HG03103 (cell line): ENCODE results near the gene FAM219B.

ENCODE experiments used
- ATAC-seq: cut with Tn5 transposase; IDR thresholded peaks from one replicate; pipeline ENCODE4 v1.9.1; 2021; ENCODE audit warnings: low read depth; ENCODE audit not compliant: unreplicated experiment

FAM219B gene

DNA sequence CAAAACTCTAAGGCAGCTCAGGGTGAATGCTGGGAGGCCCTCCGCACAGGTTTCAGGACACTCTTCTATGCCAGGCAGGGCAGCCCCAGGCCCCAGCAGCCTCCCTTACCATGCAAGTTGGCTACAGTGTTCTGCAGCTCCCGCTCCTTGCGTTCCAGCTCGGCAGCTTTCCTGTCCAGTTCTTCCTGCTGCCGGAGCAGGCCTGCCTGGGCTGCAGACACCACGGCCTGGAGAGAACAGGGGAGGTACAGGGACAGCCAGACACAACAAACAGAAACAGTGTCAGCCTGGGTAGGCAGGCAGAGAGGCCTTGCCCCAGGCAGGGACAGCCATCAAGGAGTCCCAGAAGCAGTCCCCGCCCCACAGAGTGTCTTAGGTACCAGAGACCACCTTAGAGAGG lies 54.7 kb downstream of the FAM219B start:
- ATAC-seq, result no peak

DNA sequence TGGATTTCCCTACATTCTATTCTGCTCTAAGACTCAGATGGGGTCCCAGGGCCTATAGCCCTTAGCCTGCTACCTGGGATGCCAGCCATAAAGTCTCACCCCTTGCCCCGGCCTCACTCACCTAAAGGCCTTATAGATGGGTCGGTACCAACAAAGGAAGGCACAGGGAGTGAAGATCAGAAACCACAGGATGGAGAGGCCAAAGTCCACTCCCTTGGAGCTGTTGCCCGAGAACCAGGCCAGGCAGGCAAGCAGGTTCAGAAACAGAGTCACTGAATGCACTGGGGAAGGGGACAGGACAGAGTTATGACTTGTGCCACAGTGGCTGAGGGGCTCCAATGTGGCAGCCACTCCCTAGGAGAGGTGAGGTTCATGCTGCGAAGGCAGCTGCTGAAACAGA lies 56.3 kb downstream of the FAM219B start:
- no peak for ATAC-seq
